ENCODE data around the gene XRN2.

XRN2 gene

DNA sequence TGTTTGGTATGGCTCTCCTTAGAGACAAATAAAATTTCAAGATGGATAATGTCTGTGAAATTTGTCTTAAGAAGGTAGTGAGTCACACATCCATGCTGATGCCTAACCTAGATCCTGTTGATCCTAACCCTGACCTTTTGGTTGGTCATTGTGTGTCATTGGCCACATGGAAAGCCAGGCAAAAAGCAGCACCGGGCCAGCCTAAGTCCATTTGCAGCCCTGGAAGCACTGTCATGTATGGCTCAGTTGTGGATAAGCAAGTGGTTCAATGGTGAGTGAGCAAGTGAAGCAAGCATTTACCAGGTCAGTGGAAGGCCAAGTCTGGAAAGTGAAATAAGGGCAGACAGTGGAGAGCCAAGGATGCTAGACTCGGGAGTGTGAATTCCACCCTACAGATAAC lies 12.1 kb upstream of the XRN2 start:
- TF ChIP-seq TAF1 (IDR thresholded peaks at IDR 0.05; ENCODE audit: borderline replicate concordance, insufficient read depth, low read length) = no peak
- no peak for TF ChIP-seq POLR2AphosphoS5 (IDR thresholded peaks at IDR 0.05; ENCODE audit: low read depth, low read length)
- no peak for TF ChIP-seq SIN3A (IDR thresholded peaks at IDR 0.05; ENCODE audit: borderline replicate concordance, insufficient read depth, low read length)
- no peak for TF ChIP-seq FOXP2 (optimal IDR thresholded peaks at IDR 0.05; ENCODE audit: borderline replicate concordance, extremely low read depth, extremely low read length, insufficient read depth)
- TF ChIP-seq, protein P1, sequence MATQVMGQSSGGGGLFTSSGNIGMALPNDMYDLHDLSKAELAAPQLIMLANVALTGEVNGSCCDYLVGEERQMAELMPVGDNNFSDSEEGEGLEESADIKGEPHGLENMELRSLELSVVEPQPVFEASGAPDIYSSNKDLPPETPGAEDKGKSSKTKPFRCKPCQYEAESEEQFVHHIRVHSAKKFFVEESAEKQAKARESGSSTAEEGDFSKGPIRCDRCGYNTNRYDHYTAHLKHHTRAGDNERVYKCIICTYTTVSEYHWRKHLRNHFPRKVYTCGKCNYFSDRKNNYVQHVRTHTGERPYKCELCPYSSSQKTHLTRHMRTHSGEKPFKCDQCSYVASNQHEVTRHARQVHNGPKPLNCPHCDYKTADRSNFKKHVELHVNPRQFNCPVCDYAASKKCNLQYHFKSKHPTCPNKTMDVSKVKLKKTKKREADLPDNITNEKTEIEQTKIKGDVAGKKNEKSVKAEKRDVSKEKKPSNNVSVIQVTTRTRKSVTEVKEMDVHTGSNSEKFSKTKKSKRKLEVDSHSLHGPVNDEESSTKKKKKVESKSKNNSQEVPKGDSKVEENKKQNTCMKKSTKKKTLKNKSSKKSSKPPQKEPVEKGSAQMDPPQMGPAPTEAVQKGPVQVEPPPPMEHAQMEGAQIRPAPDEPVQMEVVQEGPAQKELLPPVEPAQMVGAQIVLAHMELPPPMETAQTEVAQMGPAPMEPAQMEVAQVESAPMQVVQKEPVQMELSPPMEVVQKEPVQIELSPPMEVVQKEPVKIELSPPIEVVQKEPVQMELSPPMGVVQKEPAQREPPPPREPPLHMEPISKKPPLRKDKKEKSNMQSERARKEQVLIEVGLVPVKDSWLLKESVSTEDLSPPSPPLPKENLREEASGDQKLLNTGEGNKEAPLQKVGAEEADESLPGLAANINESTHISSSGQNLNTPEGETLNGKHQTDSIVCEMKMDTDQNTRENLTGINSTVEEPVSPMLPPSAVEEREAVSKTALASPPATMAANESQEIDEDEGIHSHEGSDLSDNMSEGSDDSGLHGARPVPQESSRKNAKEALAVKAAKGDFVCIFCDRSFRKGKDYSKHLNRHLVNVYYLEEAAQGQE (IDR thresholded peaks at IDR 0.05; ENCODE audit: insufficient read depth in 1 of 2, low read depth in 2 of 2, low read length in 2 of 2) = no peak

DNA sequence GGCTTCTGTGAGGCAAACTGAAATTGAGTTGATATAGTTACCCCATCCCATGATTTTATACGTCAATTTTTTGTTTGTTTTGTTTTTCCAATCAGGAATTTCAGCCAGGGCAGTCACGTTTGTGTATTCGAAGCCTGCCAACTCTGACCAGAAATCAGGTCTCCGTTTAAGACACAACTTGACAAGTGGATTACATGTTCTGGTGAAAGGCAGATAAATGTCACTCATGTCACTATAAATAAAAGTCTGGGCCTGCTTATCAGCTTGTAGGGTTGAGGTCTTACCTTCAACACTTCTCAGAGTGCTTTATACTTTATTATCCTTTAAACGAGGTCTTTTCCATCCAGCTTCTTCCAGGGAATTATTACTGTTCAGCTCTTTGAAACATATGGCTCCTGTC lies 8.4 kb upstream of the XRN2 start:
- TF ChIP-seq TAF1 (IDR thresholded peaks at IDR 0.05; ENCODE audit: borderline replicate concordance, insufficient read depth, low read length) (no peak), POLR2AphosphoS5 (IDR thresholded peaks at IDR 0.05; ENCODE audit: low read depth, low read length) (no peak), SIN3A (IDR thresholded peaks at IDR 0.05; ENCODE audit: borderline replicate concordance, insufficient read depth, low read length) (no peak), FOXP2 (optimal IDR thresholded peaks at IDR 0.05; ENCODE audit: borderline replicate concordance, extremely low read depth, extremely low read length, insufficient read depth) (no peak)
- TF ChIP-seq, protein P1 (IDR thresholded peaks at IDR 0.05; ENCODE audit: insufficient read depth in 1 of 2, low read depth in 2 of 2, low read length in 2 of 2) = no peak

DNA sequence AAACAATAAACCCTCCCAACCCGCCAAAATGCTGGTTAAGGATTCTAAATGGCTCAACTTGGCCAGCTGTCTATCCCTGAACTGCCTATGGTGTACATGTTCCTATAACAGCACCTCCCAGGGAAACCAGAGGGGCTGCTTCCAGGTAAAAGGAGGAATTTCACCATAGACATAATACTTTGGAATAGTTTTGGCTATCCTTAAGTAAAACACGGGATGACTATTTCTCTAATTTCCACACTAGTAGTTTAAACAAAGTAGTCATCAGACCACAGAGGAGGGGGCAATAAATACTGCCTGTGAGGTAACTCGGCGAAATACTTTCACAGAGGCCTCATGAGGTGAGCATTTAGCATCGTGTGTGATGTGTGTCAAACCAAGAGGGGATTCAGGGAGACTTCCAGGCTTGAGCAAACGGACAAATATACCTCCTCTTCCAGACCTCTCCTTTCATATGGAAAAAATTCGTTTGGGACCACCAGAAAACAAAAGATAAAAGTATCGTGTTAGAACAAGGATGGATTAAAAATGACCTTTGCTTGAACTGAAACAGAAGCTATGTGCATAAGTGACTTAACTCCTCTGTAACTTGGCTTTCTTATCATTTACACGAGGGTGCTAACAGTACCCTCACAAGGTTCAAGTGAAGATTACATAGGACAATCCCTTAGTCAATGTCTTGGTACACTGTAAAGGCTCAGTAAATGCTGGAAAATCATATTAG lies 1.0 kb upstream of the XRN2 start:
- TF ChIP-seq TAF1 (IDR thresholded peaks at IDR 0.05; ENCODE audit: borderline replicate concordance, insufficient read depth, low read length) (no peak), FOXP2 (optimal IDR thresholded peaks at IDR 0.05; ENCODE audit: borderline replicate concordance, extremely low read depth, extremely low read length, insufficient read depth) (no peak)

DNA sequence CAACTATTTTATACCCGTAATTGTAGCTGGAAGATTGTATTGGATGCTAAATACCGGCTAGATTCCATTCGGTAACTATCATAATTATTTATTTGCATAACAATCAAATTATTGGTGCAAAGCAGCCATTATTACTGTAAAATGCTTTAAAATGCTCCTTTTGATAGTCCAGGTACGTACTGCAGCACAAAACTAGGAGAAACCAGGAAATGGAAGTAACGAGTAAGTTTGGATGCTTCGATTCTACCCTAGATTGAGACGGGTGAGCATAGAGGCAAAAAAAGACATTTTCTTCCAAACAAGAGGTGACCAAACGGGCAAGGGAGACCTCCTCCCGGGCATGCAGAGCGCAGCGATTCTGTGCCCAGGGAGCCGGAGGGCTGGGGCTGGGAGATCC lies 469 bp upstream of the XRN2 start:
- no peak for TF ChIP-seq TAF1 (IDR thresholded peaks at IDR 0.05; ENCODE audit: borderline replicate concordance, insufficient read depth, low read length)
- TF ChIP-seq, protein P1 (IDR thresholded peaks at IDR 0.05; ENCODE audit: insufficient read depth in 1 of 2, low read depth in 2 of 2, low read length in 2 of 2) = no peak

DNA sequence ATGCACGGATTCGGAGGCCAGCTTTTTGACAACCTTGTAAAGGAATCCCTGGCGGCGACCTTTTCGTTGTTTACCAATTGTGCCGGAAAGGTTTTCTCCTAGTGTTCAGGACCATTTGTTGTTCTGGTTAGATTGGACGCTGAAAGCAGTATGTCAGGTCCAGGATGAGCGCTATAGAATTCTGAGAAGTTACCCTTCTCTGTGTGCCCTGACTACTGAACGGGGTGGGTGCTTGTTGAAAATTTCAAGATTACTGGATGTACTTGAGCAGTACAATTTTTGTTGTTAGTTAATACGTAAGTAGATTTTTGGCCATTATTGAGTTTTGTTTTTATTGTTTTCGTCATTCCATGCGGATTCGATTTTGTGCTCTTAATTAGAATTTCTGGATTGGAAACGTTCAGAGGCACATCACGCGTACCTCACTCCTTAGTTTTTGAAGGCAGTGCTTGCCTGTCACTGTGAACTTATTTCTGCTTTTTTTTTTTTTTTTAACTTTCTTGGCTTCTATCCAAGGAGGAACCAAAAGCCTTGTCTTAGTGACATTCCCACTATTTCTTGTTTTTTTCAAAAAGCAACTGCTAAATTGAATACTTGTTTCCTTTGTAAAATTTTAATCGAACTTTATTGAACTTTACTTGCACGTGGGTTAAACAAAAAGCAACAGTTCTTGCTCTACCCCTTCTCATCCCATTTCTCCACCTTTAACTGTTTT lies 898 bp downstream of the XRN2 start:
- TF ChIP-seq TAF1 (IDR thresholded peaks at IDR 0.05; ENCODE audit: borderline replicate concordance, insufficient read depth, low read length) (no peak), POLR2AphosphoS5 (IDR thresholded peaks at IDR 0.05; ENCODE audit: low read depth, low read length) (no peak), SIN3A (IDR thresholded peaks at IDR 0.05; ENCODE audit: borderline replicate concordance, insufficient read depth, low read length) (no peak), FOXP2 (optimal IDR thresholded peaks at IDR 0.05; ENCODE audit: borderline replicate concordance, extremely low read depth, extremely low read length, insufficient read depth) (no peak)
- TF ChIP-seq, protein P1 (IDR thresholded peaks at IDR 0.05; ENCODE audit: insufficient read depth in 1 of 2, low read depth in 2 of 2, low read length in 2 of 2) = no peak

Data from PFSK-1 (cell line).